Testis (tissue), 2 donors: ENCODE measurements around the gene KCNJ16.

Experiments
- POLR2A ChIP-seq: fragments of 450-650 bp; IDR thresholded peaks from one replicate; pipeline ENCODE4 v1.6.1; 2017; ENCODE audit warnings: antibody characterized with exemption, mild to moderate bottlenecking, moderate library complexity
- TF ChIP-seq, protein P1 (sequence below), 3 experiments: fragments of 450-650 bp in 2 of 3; fragments of 200-600 bp in 1 of 3; sonication (generic) in 1 of 3; IDR thresholded peaks; one replicate each; pipeline ENCODE4 v1.5.1; 2016 to 2019; ENCODE audit warnings: antibody characterized with exemption in 3 of 3, mild to moderate bottlenecking in 2 of 3, moderate library complexity in 1 of 3

DNA sequence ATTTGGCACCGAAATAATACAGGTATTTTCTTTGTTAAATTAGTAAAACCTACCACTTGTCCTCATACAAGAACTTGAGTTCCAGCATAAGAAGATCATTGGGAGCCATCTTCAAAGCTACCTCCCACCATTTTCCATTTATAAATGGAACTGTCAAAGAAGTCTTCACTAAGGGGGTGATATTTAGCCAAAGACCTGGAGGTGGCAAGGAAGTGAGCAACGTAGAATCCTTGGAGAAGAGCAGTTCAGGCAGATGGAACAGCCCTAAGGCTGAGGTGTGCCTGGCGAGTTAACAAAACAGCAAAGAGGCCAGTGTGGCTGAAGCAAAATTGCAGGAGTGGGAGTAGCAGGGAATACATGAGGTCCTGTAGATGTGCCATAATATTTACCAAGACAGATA is 1.8 kb downstream of the KCNJ16 start:
- TF ChIP-seq POLR2A = no peak
- TF ChIP-seq, protein P1, sequence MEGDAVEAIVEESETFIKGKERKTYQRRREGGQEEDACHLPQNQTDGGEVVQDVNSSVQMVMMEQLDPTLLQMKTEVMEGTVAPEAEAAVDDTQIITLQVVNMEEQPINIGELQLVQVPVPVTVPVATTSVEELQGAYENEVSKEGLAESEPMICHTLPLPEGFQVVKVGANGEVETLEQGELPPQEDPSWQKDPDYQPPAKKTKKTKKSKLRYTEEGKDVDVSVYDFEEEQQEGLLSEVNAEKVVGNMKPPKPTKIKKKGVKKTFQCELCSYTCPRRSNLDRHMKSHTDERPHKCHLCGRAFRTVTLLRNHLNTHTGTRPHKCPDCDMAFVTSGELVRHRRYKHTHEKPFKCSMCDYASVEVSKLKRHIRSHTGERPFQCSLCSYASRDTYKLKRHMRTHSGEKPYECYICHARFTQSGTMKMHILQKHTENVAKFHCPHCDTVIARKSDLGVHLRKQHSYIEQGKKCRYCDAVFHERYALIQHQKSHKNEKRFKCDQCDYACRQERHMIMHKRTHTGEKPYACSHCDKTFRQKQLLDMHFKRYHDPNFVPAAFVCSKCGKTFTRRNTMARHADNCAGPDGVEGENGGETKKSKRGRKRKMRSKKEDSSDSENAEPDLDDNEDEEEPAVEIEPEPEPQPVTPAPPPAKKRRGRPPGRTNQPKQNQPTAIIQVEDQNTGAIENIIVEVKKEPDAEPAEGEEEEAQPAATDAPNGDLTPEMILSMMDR (IDR thresholded peaks at IDR 0.05) = no peak
